Osteoblast (primary cell): ENCODE measurements around the gene IPO4. TPM values are rescaled to one million over a fixed set of nuclear protein-coding genes. Genes with fewer than 3 reads are reported as not detected.

Source experiments
- DNase-seq: peaks from one replicate; pipeline ENCODE4 v3.0.0; 2011; ENCODE audit warnings: low spot score, mixed read lengths; ENCODE audit not compliant: insufficient read length; ENCODE audit errors: missing footprints
- H2AFZ ChIP-seq: 2 replicates; pipeline ENCODE4 v1.6.0; 2011; ENCODE audit warnings: mild to moderate bottlenecking, low read length
- H3K27ac ChIP-seq: 2 replicates; pipeline ENCODE4 v1.5.1; 2011; ENCODE audit warnings: mild to moderate bottlenecking, low read depth, low read length, moderate library complexity
- H3K27me3 ChIP-seq: 2 replicates; pipeline ENCODE4 v1.6.0; 2012; ENCODE audit warnings: mild to moderate bottlenecking, control low read depth, inconsistent platforms, low read length, moderate library complexity; ENCODE audit not compliant: insufficient read depth
- H3K36me3 ChIP-seq: 2 replicates; pipeline ENCODE4 v1.5.1; 2011; ENCODE audit warnings: mild to moderate bottlenecking, low read length, control low read depth, moderate library complexity; ENCODE audit not compliant: insufficient read depth
- H3K4me1 ChIP-seq: 2 replicates; pipeline ENCODE4 v1.5.1; 2011; ENCODE audit warnings: mild to moderate bottlenecking, low read length, control low read depth, moderate library complexity; ENCODE audit not compliant: insufficient read depth
- H3K4me2 ChIP-seq: 2 replicates; pipeline ENCODE4 v1.6.0; 2011; ENCODE audit warnings: mild to moderate bottlenecking, low read length; ENCODE audit not compliant: insufficient read depth
- H3K4me3 ChIP-seq: fragments of 200-600 bp; sonication (generic); 3 replicates; pipeline ENCODE4 v1.5.1; 2012; ENCODE audit warnings: mild to moderate bottlenecking, low read length, inconsistent platforms; ENCODE audit not compliant: insufficient read depth
- H3K79me2 ChIP-seq: 2 replicates; pipeline ENCODE4 v1.6.0; 2012; ENCODE audit warnings: mild to moderate bottlenecking, low read length, control low read depth, inconsistent platforms; ENCODE audit not compliant: insufficient read depth
- H3K9me3 ChIP-seq: 2 replicates; pipeline ENCODE4 v1.5.1; 2011; ENCODE audit warnings: low read depth, low read length, control low read depth
- H4K20me1 ChIP-seq: 2 replicates; pipeline ENCODE4 v1.6.0; 2012; ENCODE audit warnings: mild to moderate bottlenecking, low read length, control low read depth; ENCODE audit not compliant: insufficient read depth
- CTCF ChIP-seq: IDR thresholded peaks from 2 replicates; pipeline ENCODE4 v1.5.1; 2011; ENCODE audit warnings: mild to moderate bottlenecking, low read depth, low read length, moderate library complexity; ENCODE audit errors: extremely low read depth
- total RNA-seq: library from RNA; depleted of rRNA; stranded (reverse); fragments of >200 nt; gene quantifications from 2 replicates; pipeline ENCODE4 v1.2.3, GENCODE V29; 2012

Gene IPO4
- total RNA-seq, 1 donor = 47.0 TPM

DNA sequence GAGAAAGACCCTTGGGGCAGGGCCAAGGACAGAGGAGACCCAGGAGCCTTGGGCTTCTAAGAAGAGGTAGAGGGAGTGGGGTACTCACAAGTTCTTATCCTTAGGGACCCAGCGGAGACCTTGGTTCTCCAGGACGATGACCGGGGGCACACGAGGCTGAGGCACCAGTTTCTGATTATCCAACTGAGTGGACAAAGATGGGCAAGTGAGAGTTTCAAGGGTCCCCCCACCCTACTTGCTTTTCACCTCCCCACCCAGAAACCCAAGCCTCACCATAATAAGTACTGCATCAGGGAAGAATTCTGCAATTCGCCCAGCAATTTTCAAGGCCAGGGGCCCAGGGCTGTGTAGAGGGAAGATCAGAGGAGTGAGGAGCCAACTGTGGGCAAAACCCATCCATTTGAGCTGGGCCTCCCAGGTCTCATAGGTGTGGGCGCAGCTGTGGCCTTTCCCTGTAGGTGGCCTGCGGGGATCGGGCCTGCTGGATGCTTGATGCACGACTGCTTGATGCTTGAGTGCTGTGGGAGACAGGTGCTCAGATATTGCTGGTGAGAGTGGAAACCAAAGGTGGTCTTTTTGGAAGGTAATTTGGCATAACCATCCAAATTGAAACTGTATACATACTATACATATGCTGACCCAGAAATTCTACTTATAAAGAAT lies 49.2 kb downstream of the IPO4 start:
- Histone ChIP-seq H3K27me3 (no peaks in the 10 kb centered on the region), H3K4me3 (no peak overlapping the region), H3K4me1 (peaks cover 33% of the 10 kb centered on the region), H3K9me3 (no peaks in the 10 kb centered on the region), H4K20me1 (peaks cover 8% of the 10 kb centered on the region), H3K79me2 (peaks cover 56% of the 10 kb centered on the region), H2AFZ (no peak overlapping the region), H3K36me3 (peaks cover 32% of the 10 kb centered on the region), H3K27ac (no peak overlapping the region), H3K4me2 (peak overlapping the region; percentile 95)
- no peak for DNase-seq
- TF ChIP-seq CTCF = no peak

DNA sequence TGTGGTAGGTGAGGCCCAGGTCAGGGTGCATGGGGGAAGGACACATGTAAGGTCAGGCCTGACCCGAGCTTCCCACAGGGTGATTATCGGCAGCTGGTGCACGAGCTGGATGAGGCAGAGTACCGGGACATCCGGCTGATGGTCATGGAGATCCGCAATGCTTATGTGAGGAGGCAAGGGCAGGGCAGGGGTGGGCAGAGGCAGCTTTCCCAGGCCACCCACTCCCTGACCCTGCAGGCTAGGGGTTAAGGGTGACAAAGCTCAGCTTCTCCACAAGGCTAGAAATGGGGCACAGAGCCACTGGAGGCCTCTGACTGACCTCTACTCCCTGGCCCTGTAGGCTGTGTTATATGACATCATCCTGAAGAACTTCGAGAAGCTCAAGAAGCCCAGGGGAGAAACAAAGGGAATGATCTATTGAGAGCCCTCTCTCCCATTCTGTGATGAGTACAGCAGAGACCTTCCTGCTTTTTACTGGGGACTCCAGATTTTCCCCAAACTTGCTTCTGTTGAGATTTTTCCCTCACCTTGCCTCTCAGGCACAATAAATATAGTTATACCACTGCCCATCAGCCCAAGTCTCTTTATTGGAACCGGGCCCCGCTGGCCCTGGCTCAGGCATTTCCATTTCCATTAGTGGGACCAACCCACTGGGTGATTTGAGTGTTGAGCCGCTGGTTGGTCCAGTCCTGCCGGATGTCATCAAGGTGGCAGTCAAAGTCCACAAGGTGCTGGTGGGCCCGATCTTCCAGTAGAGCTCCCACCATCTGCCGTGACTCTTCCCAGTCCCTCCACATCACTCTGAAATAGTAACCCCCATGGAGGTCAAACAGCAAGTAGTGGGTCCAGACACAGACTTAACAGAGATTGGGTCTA lies 50.0 kb downstream of the IPO4 start:
- Histone ChIP-seq H3K4me1 (peaks cover 25% of the 10 kb centered on the region), H3K27ac (no peak overlapping the region), H3K36me3 (peaks cover 26% of the 10 kb centered on the region), H3K79me2 (peaks cover 49% of the 10 kb centered on the region), H3K4me2 (peak overlapping the region; percentile 18), H3K27me3 (no peaks in the 10 kb centered on the region), H4K20me1 (peaks cover 8% of the 10 kb centered on the region), H2AFZ (no peak overlapping the region), H3K9me3 (no peaks in the 10 kb centered on the region), H3K4me3 (no peak overlapping the region)
- no peak for TF ChIP-seq CTCF
- peak; percentile 77 for DNase-seq

DNA sequence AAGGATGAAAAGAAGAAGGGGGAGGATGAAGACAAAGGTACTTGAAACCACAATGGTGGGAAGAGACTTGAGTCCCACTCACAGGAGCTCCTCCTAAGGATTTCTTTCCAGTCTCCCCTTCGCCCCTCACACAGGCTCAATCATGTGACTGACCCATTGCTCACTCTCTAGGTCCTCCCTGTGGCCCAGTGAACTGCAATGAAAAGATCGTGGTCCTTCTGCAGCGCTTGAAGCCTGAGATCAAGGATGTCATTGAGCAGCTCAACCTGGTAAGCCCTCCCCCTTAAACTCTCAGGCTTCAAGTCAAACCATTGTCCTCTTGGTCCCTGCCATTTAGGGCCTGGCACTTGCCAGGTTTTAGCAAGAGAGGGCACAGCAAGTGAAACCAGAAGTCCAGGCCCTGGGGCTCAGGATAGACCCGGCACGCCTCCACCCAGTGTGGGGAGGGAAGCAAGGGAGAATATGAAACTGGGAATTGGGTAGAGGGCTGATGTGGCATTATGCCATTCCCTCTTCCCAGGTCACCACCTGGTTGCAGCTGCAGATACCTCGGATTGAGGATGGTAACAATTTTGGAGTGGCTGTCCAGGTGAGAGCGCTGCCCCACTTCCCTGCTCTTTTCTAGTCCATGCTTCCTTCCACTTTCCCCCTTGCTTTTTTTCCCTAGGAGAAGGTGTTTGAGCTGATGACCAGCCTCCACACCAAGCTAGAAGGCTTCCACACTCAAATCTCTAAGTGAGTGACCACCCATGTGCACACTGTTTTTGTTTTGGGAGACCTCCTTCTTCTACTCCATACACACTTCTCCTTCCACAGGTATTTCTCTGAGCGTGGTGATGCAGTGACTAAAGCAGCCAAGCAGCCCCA lies 50.9 kb downstream of the IPO4 start:
- H3K79me2 ChIP-seq = peaks cover 49% of the 10 kb centered on the region
- peak overlapping the region; percentile 97 for H3K4me2 ChIP-seq
- peak; percentile 69 for DNase-seq
- peaks cover 26% of the 10 kb centered on the region for H3K36me3 ChIP-seq
- no peaks in the 10 kb centered on the region for H3K9me3 ChIP-seq
- H4K20me1 ChIP-seq = peaks cover 8% of the 10 kb centered on the region
- no peak overlapping the region for H3K27ac ChIP-seq
- H3K27me3 ChIP-seq = no peaks in the 10 kb centered on the region
- H3K4me1 ChIP-seq = peaks cover 18% of the 10 kb centered on the region
- no peak overlapping the region for H3K4me3 ChIP-seq
- H2AFZ ChIP-seq = no peak overlapping the region
- TF ChIP-seq CTCF = no peak
